Measurements from ENCODE around the gene RTTN.

DNA sequence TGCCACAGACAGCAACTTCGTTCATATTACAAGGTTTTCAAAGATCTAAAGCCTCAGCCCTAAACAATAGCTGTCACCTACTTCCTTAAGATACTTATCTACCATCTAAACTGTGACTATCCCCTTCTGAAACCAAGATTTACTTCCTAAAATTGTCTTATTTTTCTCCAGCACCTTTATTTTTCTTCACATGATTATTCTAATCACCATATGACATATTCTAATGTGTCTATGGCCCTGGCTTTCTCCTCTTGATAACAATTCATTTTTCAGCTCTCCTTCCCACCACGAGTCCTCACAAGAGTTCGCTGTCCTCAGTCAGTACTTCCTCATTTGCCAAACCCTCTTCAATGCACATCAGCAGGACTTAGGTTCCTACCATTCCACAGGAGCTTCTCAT lies 53.9 kb downstream of the RTTN start:
- TF ChIP-seq ESRRA (IDR thresholded peaks at IDR 0.05; ENCODE audit: borderline replicate concordance, low read length) (no peak), JUNB (IDR thresholded peaks at IDR 0.05) (no peak), RAD21 (conservative IDR thresholded peaks at IDR 0.05 in 1 of 2, IDR thresholded peaks at IDR 0.05 in 1 of 2) (no peak), CBX2 (IDR thresholded peaks at IDR 0.05; ENCODE audit: borderline replicate concordance, low read depth) (no peak), SMC3 (IDR thresholded peaks at IDR 0.05) (no peak), CHD4 (IDR thresholded peaks at IDR 0.05; ENCODE audit: borderline replicate concordance) (no peak), POLR2A (IDR thresholded peaks at IDR 0.05; ENCODE audit: low read length) (no peak), HDAC2 (IDR thresholded peaks at IDR 0.05) (no peak), RARB (CRISPR knock-in tag; IDR thresholded peaks at IDR 0.05) (no peak)
- TF ChIP-seq, protein P1, sequence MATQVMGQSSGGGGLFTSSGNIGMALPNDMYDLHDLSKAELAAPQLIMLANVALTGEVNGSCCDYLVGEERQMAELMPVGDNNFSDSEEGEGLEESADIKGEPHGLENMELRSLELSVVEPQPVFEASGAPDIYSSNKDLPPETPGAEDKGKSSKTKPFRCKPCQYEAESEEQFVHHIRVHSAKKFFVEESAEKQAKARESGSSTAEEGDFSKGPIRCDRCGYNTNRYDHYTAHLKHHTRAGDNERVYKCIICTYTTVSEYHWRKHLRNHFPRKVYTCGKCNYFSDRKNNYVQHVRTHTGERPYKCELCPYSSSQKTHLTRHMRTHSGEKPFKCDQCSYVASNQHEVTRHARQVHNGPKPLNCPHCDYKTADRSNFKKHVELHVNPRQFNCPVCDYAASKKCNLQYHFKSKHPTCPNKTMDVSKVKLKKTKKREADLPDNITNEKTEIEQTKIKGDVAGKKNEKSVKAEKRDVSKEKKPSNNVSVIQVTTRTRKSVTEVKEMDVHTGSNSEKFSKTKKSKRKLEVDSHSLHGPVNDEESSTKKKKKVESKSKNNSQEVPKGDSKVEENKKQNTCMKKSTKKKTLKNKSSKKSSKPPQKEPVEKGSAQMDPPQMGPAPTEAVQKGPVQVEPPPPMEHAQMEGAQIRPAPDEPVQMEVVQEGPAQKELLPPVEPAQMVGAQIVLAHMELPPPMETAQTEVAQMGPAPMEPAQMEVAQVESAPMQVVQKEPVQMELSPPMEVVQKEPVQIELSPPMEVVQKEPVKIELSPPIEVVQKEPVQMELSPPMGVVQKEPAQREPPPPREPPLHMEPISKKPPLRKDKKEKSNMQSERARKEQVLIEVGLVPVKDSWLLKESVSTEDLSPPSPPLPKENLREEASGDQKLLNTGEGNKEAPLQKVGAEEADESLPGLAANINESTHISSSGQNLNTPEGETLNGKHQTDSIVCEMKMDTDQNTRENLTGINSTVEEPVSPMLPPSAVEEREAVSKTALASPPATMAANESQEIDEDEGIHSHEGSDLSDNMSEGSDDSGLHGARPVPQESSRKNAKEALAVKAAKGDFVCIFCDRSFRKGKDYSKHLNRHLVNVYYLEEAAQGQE (IDR thresholded peaks at IDR 0.05), result no peak
- TF ChIP-seq, protein P2, sequence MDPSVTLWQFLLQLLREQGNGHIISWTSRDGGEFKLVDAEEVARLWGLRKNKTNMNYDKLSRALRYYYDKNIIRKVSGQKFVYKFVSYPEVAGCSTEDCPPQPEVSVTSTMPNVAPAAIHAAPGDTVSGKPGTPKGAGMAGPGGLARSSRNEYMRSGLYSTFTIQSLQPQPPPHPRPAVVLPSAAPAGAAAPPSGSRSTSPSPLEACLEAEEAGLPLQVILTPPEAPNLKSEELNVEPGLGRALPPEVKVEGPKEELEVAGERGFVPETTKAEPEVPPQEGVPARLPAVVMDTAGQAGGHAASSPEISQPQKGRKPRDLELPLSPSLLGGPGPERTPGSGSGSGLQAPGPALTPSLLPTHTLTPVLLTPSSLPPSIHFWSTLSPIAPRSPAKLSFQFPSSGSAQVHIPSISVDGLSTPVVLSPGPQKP (IDR thresholded peaks at IDR 0.05; ENCODE audit: low read depth, low read length), result no peak
- TF ChIP-seq, protein P3, sequence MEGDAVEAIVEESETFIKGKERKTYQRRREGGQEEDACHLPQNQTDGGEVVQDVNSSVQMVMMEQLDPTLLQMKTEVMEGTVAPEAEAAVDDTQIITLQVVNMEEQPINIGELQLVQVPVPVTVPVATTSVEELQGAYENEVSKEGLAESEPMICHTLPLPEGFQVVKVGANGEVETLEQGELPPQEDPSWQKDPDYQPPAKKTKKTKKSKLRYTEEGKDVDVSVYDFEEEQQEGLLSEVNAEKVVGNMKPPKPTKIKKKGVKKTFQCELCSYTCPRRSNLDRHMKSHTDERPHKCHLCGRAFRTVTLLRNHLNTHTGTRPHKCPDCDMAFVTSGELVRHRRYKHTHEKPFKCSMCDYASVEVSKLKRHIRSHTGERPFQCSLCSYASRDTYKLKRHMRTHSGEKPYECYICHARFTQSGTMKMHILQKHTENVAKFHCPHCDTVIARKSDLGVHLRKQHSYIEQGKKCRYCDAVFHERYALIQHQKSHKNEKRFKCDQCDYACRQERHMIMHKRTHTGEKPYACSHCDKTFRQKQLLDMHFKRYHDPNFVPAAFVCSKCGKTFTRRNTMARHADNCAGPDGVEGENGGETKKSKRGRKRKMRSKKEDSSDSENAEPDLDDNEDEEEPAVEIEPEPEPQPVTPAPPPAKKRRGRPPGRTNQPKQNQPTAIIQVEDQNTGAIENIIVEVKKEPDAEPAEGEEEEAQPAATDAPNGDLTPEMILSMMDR (IDR thresholded peaks at IDR 0.05), result no peak
- TF ChIP-seq, protein P4, sequence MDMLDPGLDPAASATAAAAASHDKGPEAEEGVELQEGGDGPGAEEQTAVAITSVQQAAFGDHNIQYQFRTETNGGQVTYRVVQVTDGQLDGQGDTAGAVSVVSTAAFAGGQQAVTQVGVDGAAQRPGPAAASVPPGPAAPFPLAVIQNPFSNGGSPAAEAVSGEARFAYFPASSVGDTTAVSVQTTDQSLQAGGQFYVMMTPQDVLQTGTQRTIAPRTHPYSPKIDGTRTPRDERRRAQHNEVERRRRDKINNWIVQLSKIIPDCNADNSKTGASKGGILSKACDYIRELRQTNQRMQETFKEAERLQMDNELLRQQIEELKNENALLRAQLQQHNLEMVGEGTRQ (IDR thresholded peaks at IDR 0.05), result no peak
- TF ChIP-seq, protein P5, sequence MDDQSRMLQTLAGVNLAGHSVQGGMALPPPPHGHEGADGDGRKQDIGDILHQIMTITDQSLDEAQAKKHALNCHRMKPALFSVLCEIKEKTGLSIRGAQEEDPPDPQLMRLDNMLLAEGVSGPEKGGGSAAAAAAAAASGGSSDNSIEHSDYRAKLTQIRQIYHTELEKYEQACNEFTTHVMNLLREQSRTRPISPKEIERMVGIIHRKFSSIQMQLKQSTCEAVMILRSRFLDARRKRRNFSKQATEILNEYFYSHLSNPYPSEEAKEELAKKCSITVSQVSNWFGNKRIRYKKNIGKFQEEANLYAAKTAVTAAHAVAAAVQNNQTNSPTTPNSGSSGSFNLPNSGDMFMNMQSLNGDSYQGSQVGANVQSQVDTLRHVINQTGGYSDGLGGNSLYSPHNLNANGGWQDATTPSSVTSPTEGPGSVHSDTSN (IDR thresholded peaks at IDR 0.05), result no peak

Measured in A549 (cell line).